Keratinocyte (primary cell): ENCODE data around the gene FOXL2. TPM values are rescaled to one million over a fixed set of nuclear protein-coding genes. Genes with fewer than 3 reads are reported as not detected.
A peak's percentile ranks its signal among the peaks of the same experiment; 100 is the strongest.

Source experiments
- DNase-seq: peaks from one replicate; pipeline ENCODE4 v3.0.0-alpha.2; 2011; ENCODE audit warnings: low read depth, missing footprints, low spot score
- FAIRE-seq: peaks from 2 replicates; lab custom pipeline; 2011; peaks lifted over from hg19 to GRCh38; lab: Jason Lieb, UNC
- H2AFZ ChIP-seq: 2 replicates; pipeline ENCODE4 v1.6.0; 2012; ENCODE audit warnings: low read length, control low read depth, inconsistent platforms; ENCODE audit not compliant: control insufficient read depth
- H3K27ac ChIP-seq: 2 replicates; pipeline ENCODE4 v1.5.1; 2011; ENCODE audit warnings: low read length; ENCODE audit not compliant: control insufficient read depth, insufficient read depth
- H3K27me3 ChIP-seq: 3 replicates; pipeline ENCODE4 v1.6.0; 2011; ENCODE audit warnings: low read length; ENCODE audit not compliant: control insufficient read depth, insufficient read depth; ENCODE audit errors: extremely low read depth
- H3K36me3 ChIP-seq, 2 experiments: 2 replicates in 1 of 2; 3 replicates in 1 of 2; pipeline ENCODE4 v1.5.1; 2011; ENCODE audit warnings: low read length in 2 of 2, mild to moderate bottlenecking in 1 of 2; ENCODE audit not compliant: control insufficient read depth in 2 of 2, insufficient read depth in 2 of 2; ENCODE audit errors: extremely low read depth in 1 of 2
- H3K4me1 ChIP-seq: 3 replicates; pipeline ENCODE4 v1.5.1; 2011; ENCODE audit warnings: low read length; ENCODE audit not compliant: control insufficient read depth, insufficient read depth; ENCODE audit errors: extremely low read depth
- H3K4me2 ChIP-seq: 3 replicates; pipeline ENCODE4 v1.6.0; 2011; ENCODE audit warnings: low read depth, low read length; ENCODE audit not compliant: control insufficient read depth, insufficient read depth; ENCODE audit errors: extremely low read depth
- H3K4me3 ChIP-seq, 3 experiments: fragments of 200-600 bp in 1 of 3; sonication (generic) in 1 of 3; 2 replicates in 2 of 3; 3 replicates in 1 of 3; pipeline ENCODE4 v1.5.1; 2011 to 2016; ENCODE audit warnings: low read length in 3 of 3, mild to moderate bottlenecking in 3 of 3, control low read depth in 2 of 3, inconsistent platforms in 1 of 3, low read depth in 1 of 3, mixed read lengths in 1 of 3, mixed run types in 1 of 3, moderate library complexity in 1 of 3; ENCODE audit not compliant: control insufficient read depth in 2 of 3, insufficient read depth in 2 of 3; ENCODE audit errors: extremely low read depth in 1 of 3
- H3K79me2 ChIP-seq: 2 replicates; pipeline ENCODE4 v1.6.0; 2012; ENCODE audit warnings: low read length; ENCODE audit not compliant: control insufficient read depth, insufficient read depth
- H3K9ac ChIP-seq: 3 replicates; pipeline ENCODE4 v1.6.0; 2011; ENCODE audit warnings: low read length; ENCODE audit not compliant: control insufficient read depth, insufficient read depth; ENCODE audit errors: extremely low read depth
- H3K9me1 ChIP-seq: 3 replicates; pipeline ENCODE4 v1.6.0; 2011; ENCODE audit warnings: low read length; ENCODE audit not compliant: control insufficient read depth, insufficient read depth; ENCODE audit errors: extremely low read depth
- H3K9me3 ChIP-seq: 2 replicates; pipeline ENCODE4 v1.5.1; 2012; ENCODE audit warnings: low read depth, low read length; ENCODE audit not compliant: control insufficient read depth
- H4K20me1 ChIP-seq: 3 replicates; pipeline ENCODE4 v1.6.0; 2011; ENCODE audit warnings: low read length; ENCODE audit not compliant: control insufficient read depth, insufficient read depth; ENCODE audit errors: extremely low read depth
- CTCF ChIP-seq, 3 experiments: IDR thresholded peaks in 1 of 3; conservative IDR thresholded peaks in 1 of 3; optimal IDR thresholded peaks in 1 of 3; 2 replicates in 2 of 3; 3 replicates in 1 of 3; pipeline versions ENCODE3 to v1.5.1; 2011; ENCODE audit warnings: low read length in 3 of 3, mild to moderate bottlenecking in 3 of 3, moderate library complexity in 2 of 3, control low read depth in 1 of 3, inconsistent platforms in 1 of 3; ENCODE audit not compliant: insufficient read depth in 2 of 3; ENCODE audit errors: extremely low read depth in 1 of 3
- EZH2 ChIP-seq: IDR thresholded peaks from one replicate; pipeline ENCODE4 v1.6.1; 2012; ENCODE audit warnings: inconsistent platforms, mild to moderate bottlenecking, low read length, moderate library complexity
- dilution Hi-C: fragments of 300-500 bp; cut with MboI; formaldehyde crosslinking; loops from one replicate; pipeline ENCODE4 v1.7.0; 2020; ENCODE audit warnings: low sequenced_read_pairs; ENCODE audit not compliant: extremely low pct_ligation_motif_present
- polyA plus RNA-seq, 5 experiments: library from polyadenylated mRNA; depleted of rRNA in 3 of 5; stranded (reverse) in 3 of 5; stranded (forward) in 1 of 5; unstranded in 1 of 5; fragments of >200 nt; gene quantifications; 1 replicate in 1 of 5; 2 replicates in 3 of 5; 3 replicates in 1 of 5; pipeline versions ENCODE4 v1.2.1 to v1.2.3, GENCODE V29; 2011 to 2012; ENCODE audit warnings: missing spikeins in 2 of 5, low read depth in 1 of 5, low replicate concordance in 1 of 5

FOXL2 gene
- polyA plus RNA-seq, 1 donor (not counting 4 experiments of a cell fraction or from before 2014, with no cell fraction given) = 0.25 TPM

DNA sequence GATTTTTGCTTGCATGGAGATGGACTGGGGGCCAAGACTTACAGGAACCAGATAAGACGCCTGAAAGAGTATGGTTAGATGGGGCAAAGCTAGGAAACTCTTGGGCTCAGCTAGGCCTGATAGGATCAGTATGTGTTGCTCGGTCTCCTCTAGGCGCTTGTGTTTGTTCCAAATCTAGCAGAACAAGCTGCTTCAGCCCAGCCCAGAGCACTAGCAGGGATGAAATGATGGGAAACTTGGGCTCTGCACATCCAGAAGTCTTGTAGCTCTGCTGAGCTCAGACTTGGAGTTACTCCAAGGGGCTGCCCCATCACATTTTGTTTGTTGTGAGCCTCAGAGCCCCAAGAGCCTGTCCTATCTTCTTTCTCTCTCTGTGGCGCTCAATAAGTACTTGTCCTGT lies 34.7 kb downstream of the FOXL2 start:
- Histone ChIP-seq H2AFZ (peak overlapping the region; percentile 2), H3K4me2 (no peak overlapping the region), H3K4me3 (no peak overlapping the region), H4K20me1 (no peaks in the 10 kb centered on the region), H3K27ac (no peak overlapping the region), H3K36me3 (no peaks in the 10 kb centered on the region), H3K27me3 (no peaks in the 10 kb centered on the region), H3K9ac (peak overlapping the region; percentile 30), H3K4me1 (peaks cover 27% of the 10 kb centered on the region), H3K9me3 (no peaks in the 10 kb centered on the region), H3K79me2 (no peaks in the 10 kb centered on the region), H3K9me1 (no peaks in the 10 kb centered on the region)
- DNase-seq (no peak), FAIRE-seq (no peak)
- dilution Hi-C loops = loop anchor here (25.0 kb wide), 1 partner anchor 100 kb away; no protein-coding TSS in a partner anchor
- no peak for TF ChIP-seq EZH2
- no peak for TF ChIP-seq CTCF (optimal IDR thresholded peaks at IDR 0.05 in 1 of 3, IDR thresholded peaks at IDR 0.05 in 1 of 3, conservative IDR thresholded peaks at IDR 0.05 in 1 of 3; ENCODE audit: extremely low read depth in 1 of 3, insufficient read depth in 2 of 3, low read length in 3 of 3)

DNA sequence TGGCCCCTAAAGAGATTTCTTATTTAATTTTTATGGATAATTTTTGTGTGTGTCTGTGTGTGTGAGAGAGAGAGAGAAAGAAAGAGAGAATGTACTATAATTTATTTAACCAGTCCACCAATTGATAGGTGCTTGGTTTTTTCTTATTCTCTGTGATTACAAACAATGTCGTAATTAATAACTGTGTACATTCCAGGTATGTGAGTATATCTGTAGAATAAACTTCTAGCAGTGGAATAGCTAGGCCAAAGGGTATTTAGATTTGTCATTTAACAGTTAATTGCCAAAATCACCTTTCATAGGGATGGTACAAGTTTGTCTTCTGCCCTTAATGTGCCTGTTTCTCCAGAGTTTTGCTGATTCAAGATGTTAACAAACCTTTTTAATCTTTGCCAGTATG lies 35.3 kb downstream of the FOXL2 start:
- DNase-seq = no peak
- dilution Hi-C loops = loop anchor here (25.0 kb wide), 1 partner anchor 99 kb away; no protein-coding TSS in a partner anchor

More for the DNA sequence above, 35.3 kb downstream of the FOXL2 start:
- no peak for TF ChIP-seq CTCF (optimal IDR thresholded peaks at IDR 0.05 in 1 of 3, IDR thresholded peaks at IDR 0.05 in 1 of 3, conservative IDR thresholded peaks at IDR 0.05 in 1 of 3; ENCODE audit: extremely low read depth in 1 of 3, insufficient read depth in 2 of 3, low read length in 3 of 3)
- TF ChIP-seq EZH2 = no peak
- H3K4me2 ChIP-seq = no peak overlapping the region
- H4K20me1 ChIP-seq = no peaks in the 10 kb centered on the region
- H3K9me3 ChIP-seq = no peaks in the 10 kb centered on the region
- H3K27me3 ChIP-seq = no peaks in the 10 kb centered on the region
- no peaks in the 10 kb centered on the region for H3K79me2 ChIP-seq
- peaks cover 25% of the 10 kb centered on the region for H3K4me1 ChIP-seq
- no peak overlapping the region for H3K4me3 ChIP-seq
- H3K36me3 ChIP-seq = no peaks in the 10 kb centered on the region
- no peak for FAIRE-seq
- H3K27ac ChIP-seq = no peak overlapping the region
- H3K9ac ChIP-seq = no peak overlapping the region
- H3K9me1 ChIP-seq = no peaks in the 10 kb centered on the region
- H2AFZ ChIP-seq = no peak overlapping the region
